Liver (tissue), 9 donors: ENCODE measurements around the gene BEAN1. TPM values are rescaled to one million over a fixed set of nuclear protein-coding genes. Genes with fewer than 3 reads are reported as not detected.

ENCODE experiments used
- DNase-seq: peaks from one replicate; pipeline ENCODE4 v3.0.0-alpha.2; 2017; ENCODE audit warnings: low spot score
- H3K27ac ChIP-seq, 2 donors: one replicate each; pipeline ENCODE4 v1.7.0; 2013; ENCODE audit warnings: inconsistent platforms in 2 of 2, low read length in 2 of 2, control low read depth in 1 of 2, low read depth in 1 of 2, mild to moderate bottlenecking in 1 of 2
- H3K27me3 ChIP-seq, 4 donors: one replicate each; pipeline versions ENCODE4 v1.6.1 to v1.7.0; 2013; ENCODE audit warnings: low read length in 3 of 4, inconsistent platforms in 1 of 4, mild to moderate bottlenecking in 1 of 4, moderate library complexity in 1 of 4; ENCODE audit not compliant: control insufficient read depth in 4 of 4, insufficient read depth in 4 of 4
- H3K36me3 ChIP-seq, 4 donors: one replicate each; pipeline versions ENCODE4 v1.6.1 to v1.7.0; 2013; ENCODE audit warnings: low read length in 3 of 4, mild to moderate bottlenecking in 3 of 4, low read depth in 1 of 4, moderate library complexity in 1 of 4; ENCODE audit not compliant: control insufficient read depth in 4 of 4, insufficient read depth in 3 of 4
- H3K4me1 ChIP-seq, 4 donors: one replicate each; pipeline versions ENCODE4 v1.6.1 to v1.7.0; 2013; ENCODE audit warnings: low read length in 3 of 4, mild to moderate bottlenecking in 3 of 4, moderate library complexity in 1 of 4; ENCODE audit not compliant: control insufficient read depth in 4 of 4, insufficient read depth in 4 of 4
- H3K4me3 ChIP-seq, 3 donors: one replicate each; pipeline versions ENCODE4 v1.6.1 to v1.7.0; 2013; ENCODE audit warnings: low read length in 3 of 3, control low read depth in 1 of 3, low read depth in 1 of 3, mild to moderate bottlenecking in 1 of 3
- H3K9ac ChIP-seq, 2 donors: one replicate each; pipeline ENCODE4 v1.7.0; 2013; ENCODE audit warnings: low read length in 2 of 2, mild to moderate bottlenecking in 2 of 2, moderate library complexity in 2 of 2, control low read depth in 1 of 2, low read depth in 1 of 2
- H3K9me3 ChIP-seq, 4 donors: one replicate each; pipeline versions ENCODE4 v1.6.1 to v1.7.0; 2013; ENCODE audit warnings: low read length in 3 of 4; ENCODE audit not compliant: control insufficient read depth in 4 of 4
- ATF3 ChIP-seq: IDR thresholded peaks from 2 replicates; pipeline ENCODE4 v1.6.1; 2016; ENCODE audit warnings: antibody characterized with exemption
- CTCF ChIP-seq: fragments of 150-350 bp; IDR thresholded peaks from 2 replicates; pipeline ENCODE4 v1.5.1; 2017; ENCODE audit warnings: improper control_type of control experiment, low read depth, low read length; ENCODE audit not compliant: missing input control
- EGR1 ChIP-seq, 2 donors: IDR thresholded peaks; 2 replicates each; pipeline ENCODE4 v1.6.1; 2016 to 2018; ENCODE audit warnings: antibody characterized with exemption in 2 of 2, low read depth in 2 of 2
- FOXA1 ChIP-seq: IDR thresholded peaks from 2 replicates; pipeline ENCODE4 v1.6.1; 2016; ENCODE audit warnings: antibody characterized with exemption
- FOXA2 ChIP-seq: IDR thresholded peaks from 2 replicates; pipeline ENCODE4 v1.6.1; 2016; ENCODE audit warnings: antibody characterized with exemption
- GABPA ChIP-seq, 2 donors: IDR thresholded peaks in 1 of 2; conservative IDR thresholded peaks in 1 of 2; 2 replicates each; pipeline ENCODE4 v1.6.1; 2016; ENCODE audit warnings: antibody characterized with exemption in 2 of 2, mild to moderate bottlenecking in 1 of 2, moderate library complexity in 1 of 2
- HNF4A ChIP-seq, 2 donors: conservative IDR thresholded peaks; 2 replicates each; pipeline ENCODE4 v1.6.1; 2016; ENCODE audit warnings: antibody characterized with exemption in 2 of 2, mild to moderate bottlenecking in 2 of 2
- HNF4G ChIP-seq: IDR thresholded peaks from 2 replicates; pipeline ENCODE4 v1.6.1; 2016; ENCODE audit warnings: antibody characterized with exemption
- MAX ChIP-seq: IDR thresholded peaks from 2 replicates; pipeline ENCODE4 v1.6.1; 2016; ENCODE audit warnings: antibody characterized with exemption
- NR2F2 ChIP-seq: IDR thresholded peaks from 2 replicates; pipeline ENCODE4 v1.6.1; 2016; ENCODE audit warnings: antibody characterized with exemption
- RAD21 ChIP-seq, 2 donors: IDR thresholded peaks; 2 replicates each; pipeline ENCODE4 v1.6.1; 2016; ENCODE audit warnings: antibody characterized with exemption in 2 of 2, mild to moderate bottlenecking in 2 of 2
- REST ChIP-seq: IDR thresholded peaks from 2 replicates; pipeline ENCODE4 v1.6.1; 2016; ENCODE audit warnings: antibody characterized with exemption, mild to moderate bottlenecking
- RXRA ChIP-seq, 2 donors: IDR thresholded peaks; 2 replicates each; pipeline ENCODE4 v1.6.1; 2017 to 2018; ENCODE audit warnings: antibody characterized with exemption in 2 of 2, mild to moderate bottlenecking in 1 of 2
- SP1 ChIP-seq: IDR thresholded peaks from 2 replicates; pipeline ENCODE4 v1.6.1; 2018; ENCODE audit warnings: antibody characterized with exemption, mild to moderate bottlenecking
- TAF1 ChIP-seq: conservative IDR thresholded peaks from 2 replicates; pipeline ENCODE4 v1.6.1; 2016; ENCODE audit warnings: antibody characterized with exemption, mild to moderate bottlenecking
- YY1 ChIP-seq: IDR thresholded peaks from 2 replicates; pipeline ENCODE4 v1.6.1; 2016; ENCODE audit warnings: antibody characterized with exemption, mild to moderate bottlenecking
- ZBTB33 ChIP-seq: IDR thresholded peaks from 2 replicates; pipeline ENCODE4 v1.6.1; 2016; ENCODE audit warnings: antibody characterized with exemption
- WGBS: extraction: QIAGEN DNeasy Blood & Tissue Kit; methylation state at CpG from one replicate; pipeline ENCODE4 v1.1.7; 2013; 5-methylcytosine and 5-hydroxymethylcytosine counted together
- polyA plus RNA-seq, 2 donors: library from polyadenylated mRNA; stranded (reverse) in 1 of 2; unstranded in 1 of 2; fragments of 200-250 nt in 1 of 2; fragments of >200 nt in 1 of 2; fragmentation: Nextera tagmentation in 1 of 2; extraction: Ambion mirVana in 1 of 2; gene quantifications; one replicate each; pipeline versions ENCODE4 v1.2.1 to v1.2.3, GENCODE V29; 2013 to 2015
- total RNA-seq, 2 donors: library from RNA; depleted of rRNA; stranded (reverse); fragments of >200 nt; gene quantifications; one replicate each; pipeline ENCODE4 v1.2.3, GENCODE V29; 2014
- donor health status: healthy.
- donor health status: healthy.
- donor health status: healthy.
- donor health status: healthy.
- donor health status: healthy.

The BEAN1 gene
- total and polyA plus RNA-seq, 4 donors = 0.22 to 0.99 (median 0.25) TPM; not detected in 1

- peaks cover 0 to 8% (median 7%) of the 10 kb centered on the region in 4 donors for H3K4me1 ChIP-seq
- no peak for DNase-seq
- TF ChIP-seq FOXA1 (no peak), RAD21 (IDR thresholded peaks at IDR 0.05) (no peak), GABPA (IDR thresholded peaks at IDR 0.05 in 1 of 2, conservative IDR thresholded peaks at IDR 0.05 in 1 of 2) (no peak), ATF3 (no peak), MAX (no peak), CTCF (no peak), EGR1 (IDR thresholded peaks at IDR 0.05; ENCODE audit: low read depth in 2 of 2) (no peak), NR2F2 (no peak), FOXA2 (no peak), REST (no peak), YY1 (no peak), HNF4A (conservative IDR thresholded peaks at IDR 0.05) (no peak), HNF4G (no peak), SP1 (no peak), TAF1 (no peak), ZBTB33 (no peak)
- H3K27ac ChIP-seq = peak overlapping the region in 1 of 2 donors; percentile 36
- H3K9ac ChIP-seq = no peak overlapping the region
- no peak overlapping the region for H3K4me3 ChIP-seq
- H3K9me3 ChIP-seq = peaks cover 0 to 3% (median 2%) of the 10 kb centered on the region in 4 donors
- peaks cover 0 to 2% (median 0%) of the 10 kb centered on the region in 4 donors for H3K27me3 ChIP-seq
- H3K36me3 ChIP-seq = no peaks in the 10 kb centered on the region
- WGBS = 61% methylated on average over 5 of the region's 5 CpGs
Measured at GRCh38 chr16:66409156-66409555, 17.9 kb upstream of the BEAN1 start.

GRCh38 chr16:66412182-66412581 is 14.9 kb upstream of the BEAN1 start:
- H3K27me3 ChIP-seq = no peaks in the 10 kb centered on the region
- peaks cover 0 to 3% (median 2%) of the 10 kb centered on the region in 4 donors for H3K9me3 ChIP-seq
- no peak overlapping the region for H3K9ac ChIP-seq
- DNase-seq = no peak
- no peak overlapping the region for H3K4me3 ChIP-seq
- H3K36me3 ChIP-seq = no peaks in the 10 kb centered on the region
- H3K4me1 ChIP-seq = peaks cover 0 to under 1% (median under 1%) of the 10 kb centered on the region in 4 donors
- H3K27ac ChIP-seq = no peak overlapping the region
- TF ChIP-seq YY1 (no peak), ATF3 (no peak), FOXA2 (no peak), SP1 (no peak), CTCF (no peak), REST (no peak), FOXA1 (no peak), TAF1 (no peak), HNF4A (conservative IDR thresholded peaks at IDR 0.05) (no peak), RXRA (IDR thresholded peaks at IDR 0.05) (no peak)
